ENCODE measurements around the gene OSMR.

DNA sequence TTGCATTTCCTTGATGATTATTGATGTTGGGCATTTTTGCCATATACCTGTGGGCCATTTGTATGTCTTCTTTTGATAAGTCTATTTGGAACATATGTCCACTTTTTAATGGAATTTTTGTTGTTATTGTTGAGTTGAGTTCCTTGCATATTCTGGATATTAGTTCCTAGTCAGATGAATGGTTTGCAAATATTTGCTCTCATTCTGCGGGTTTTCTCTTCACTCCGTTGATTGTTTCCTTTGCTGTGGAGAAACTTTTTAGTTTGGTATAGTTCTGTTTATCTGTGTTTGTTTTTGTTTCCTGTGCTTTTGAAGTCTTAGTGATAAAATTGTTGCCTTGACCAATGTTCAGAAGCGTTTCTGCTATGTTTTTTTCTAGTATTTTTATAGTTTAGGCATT is 13.0 kb downstream of the OSMR start:
- TF ChIP-seq, protein P1, sequence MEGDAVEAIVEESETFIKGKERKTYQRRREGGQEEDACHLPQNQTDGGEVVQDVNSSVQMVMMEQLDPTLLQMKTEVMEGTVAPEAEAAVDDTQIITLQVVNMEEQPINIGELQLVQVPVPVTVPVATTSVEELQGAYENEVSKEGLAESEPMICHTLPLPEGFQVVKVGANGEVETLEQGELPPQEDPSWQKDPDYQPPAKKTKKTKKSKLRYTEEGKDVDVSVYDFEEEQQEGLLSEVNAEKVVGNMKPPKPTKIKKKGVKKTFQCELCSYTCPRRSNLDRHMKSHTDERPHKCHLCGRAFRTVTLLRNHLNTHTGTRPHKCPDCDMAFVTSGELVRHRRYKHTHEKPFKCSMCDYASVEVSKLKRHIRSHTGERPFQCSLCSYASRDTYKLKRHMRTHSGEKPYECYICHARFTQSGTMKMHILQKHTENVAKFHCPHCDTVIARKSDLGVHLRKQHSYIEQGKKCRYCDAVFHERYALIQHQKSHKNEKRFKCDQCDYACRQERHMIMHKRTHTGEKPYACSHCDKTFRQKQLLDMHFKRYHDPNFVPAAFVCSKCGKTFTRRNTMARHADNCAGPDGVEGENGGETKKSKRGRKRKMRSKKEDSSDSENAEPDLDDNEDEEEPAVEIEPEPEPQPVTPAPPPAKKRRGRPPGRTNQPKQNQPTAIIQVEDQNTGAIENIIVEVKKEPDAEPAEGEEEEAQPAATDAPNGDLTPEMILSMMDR (IDR thresholded peaks at IDR 0.05): no peak
- TF ChIP-seq POLR2A (IDR thresholded peaks at IDR 0.05; ENCODE audit: low read depth): no peak
- TF ChIP-seq POLR2AphosphoS5 (IDR thresholded peaks at IDR 0.05): no peak
- no peak for TF ChIP-seq EP300 (IDR thresholded peaks at IDR 0.05)
